HG02884 (cell line): ENCODE measurements around the gene WFDC5.
"Not testable (repeated sequence)": the region's sequence is repeated elsewhere in the genome, so short reads cannot be mapped to it uniquely, and the experiment has no call there.

Experiments
- ATAC-seq: cut with Tn5 transposase; IDR thresholded peaks from one replicate; pipeline ENCODE4 v1.9.1; 2021; ENCODE audit warnings: mild to moderate bottlenecking, moderate library complexity; ENCODE audit not compliant: unreplicated experiment

The WFDC5 gene

DNA sequence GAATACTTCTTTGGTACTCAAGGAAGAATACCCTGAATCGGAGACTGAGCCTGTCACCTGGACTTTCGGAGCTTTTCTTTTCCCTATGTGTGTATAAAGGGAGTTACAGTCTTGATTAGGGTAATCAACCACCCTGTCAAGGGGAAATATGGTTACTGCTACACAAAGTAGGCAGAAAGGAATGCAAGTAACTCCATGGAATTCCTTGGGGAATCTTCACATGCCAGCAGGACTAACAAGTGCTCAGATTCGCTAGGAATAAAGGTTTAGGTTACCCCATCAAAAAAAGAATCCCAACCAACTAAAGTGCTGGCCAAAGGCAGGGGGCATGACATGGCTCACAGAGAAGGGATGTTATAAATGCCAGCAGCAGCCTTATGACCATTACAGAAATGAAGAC is 24.5 kb downstream of the WFDC5 start:
- ATAC-seq, result no peak

DNA sequence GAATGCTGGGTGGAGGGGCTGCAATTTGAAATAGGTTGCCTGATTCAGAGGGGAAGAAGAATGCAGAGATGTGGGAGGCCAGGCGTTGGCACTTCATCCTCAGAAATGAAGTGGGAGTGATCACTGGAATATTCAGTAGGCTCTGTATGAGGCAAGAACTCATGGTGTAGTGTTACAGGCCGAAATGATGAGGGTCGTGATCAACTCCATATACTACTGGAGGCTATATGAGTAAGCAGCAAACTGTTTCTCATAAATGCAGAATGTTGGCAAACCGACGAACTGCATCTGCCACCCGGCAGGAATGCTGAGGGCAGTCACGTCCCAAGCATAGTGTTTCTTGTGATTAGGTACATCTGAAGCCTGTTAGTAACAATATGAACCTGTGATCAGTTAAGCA is 26.7 kb downstream of the WFDC5 start:
- no peak for ATAC-seq

DNA sequence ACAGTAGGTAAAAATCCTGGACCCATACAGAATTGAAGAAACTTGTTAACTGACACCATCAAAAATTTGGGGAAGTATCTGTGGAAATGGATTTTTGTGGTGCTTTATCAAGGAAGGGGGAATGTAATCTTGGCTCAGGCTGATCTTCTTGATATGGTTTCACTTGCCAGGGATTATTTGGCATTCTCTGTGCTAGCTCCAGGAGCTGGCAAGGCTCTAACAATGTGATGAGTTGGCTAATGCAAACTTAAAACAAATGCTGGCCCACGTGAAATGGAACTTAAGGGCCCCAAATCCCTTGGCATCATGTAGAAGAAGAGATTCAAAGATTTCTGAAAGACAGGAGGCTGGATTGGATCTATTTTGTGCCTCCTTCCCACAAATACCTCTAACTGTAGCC is 27.2 kb downstream of the WFDC5 start:
- no peak for ATAC-seq

DNA sequence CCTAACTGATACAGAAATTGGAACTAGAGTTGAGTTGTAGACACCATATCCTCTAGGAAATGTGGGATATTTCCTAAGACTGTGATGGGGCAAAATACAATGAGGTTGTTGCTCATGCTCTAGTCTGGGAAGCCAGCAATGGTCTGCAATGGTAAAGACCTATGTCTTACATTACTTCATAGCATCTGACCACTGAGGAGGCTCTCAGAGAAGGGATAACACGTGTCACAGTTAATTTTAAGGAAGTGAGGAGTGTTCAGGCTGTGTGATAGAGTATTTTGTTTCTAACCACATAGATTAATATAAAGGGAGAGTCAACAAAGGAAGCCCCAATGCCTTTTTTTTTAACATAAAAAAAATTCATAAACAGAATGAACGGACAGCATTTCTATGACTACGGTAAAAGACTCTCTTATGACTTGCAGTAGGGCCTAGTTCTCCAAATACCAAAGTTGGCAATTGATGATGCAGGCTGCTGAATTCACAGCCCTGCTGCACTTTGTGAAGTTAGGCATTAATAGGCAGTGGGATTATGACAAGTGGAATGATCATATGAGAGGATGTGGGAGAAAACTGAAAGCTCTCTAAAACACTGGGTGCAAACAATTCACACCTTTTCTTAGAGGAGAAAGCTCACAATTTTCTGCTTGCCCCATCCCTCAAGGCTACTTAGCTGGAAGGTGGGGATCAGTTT is 27.7 kb downstream of the WFDC5 start:
- no peak for ATAC-seq

GRCh38 chr20:45085867-45086266 is 29.1 kb downstream of the WFDC5 start:
- ATAC-seq, result no peak

DNA sequence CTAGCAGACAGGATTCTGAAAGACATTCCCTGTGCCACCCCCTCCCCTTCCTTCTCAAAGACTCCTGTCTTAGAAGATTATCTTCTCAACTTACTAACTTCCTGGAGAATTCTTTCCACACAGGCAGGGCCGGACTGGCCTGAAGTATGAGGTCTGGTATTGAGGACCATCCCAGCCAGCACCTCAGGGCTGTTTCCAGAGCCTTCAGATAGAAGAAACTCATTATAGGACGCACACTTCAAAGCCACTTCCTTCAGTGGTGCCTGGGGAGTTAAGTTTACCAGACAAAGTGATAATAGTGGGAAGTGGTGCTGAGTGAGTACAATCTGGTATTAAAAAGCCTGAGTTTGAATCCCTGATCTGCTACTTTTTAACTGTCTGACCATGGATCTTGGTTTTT is 29.7 kb downstream of the WFDC5 start:
- ATAC-seq, result no peak

DNA sequence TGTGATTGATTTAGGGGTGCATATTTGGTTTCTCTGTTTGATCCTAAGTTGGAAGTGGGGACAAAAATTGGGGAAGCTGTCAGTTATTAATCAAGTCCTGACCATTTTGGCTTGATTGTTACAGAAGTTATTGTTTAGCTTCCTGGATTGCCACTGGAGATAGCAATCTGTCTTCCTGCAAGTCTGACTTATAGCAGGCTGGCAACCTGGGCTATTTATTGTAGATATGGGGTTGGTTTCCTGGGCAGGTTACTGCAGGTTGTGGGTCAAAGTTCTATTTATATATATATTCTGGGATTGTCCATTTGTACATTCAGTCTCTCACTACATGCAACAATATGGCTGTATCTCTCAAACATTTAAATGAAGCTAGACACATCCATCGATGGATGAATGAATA is 31.8 kb downstream of the WFDC5 start:
- no peak for ATAC-seq

- no peak for ATAC-seq
Measured at GRCh38 chr20:45082468-45082867, 32.5 kb downstream of the WFDC5 start.

DNA sequence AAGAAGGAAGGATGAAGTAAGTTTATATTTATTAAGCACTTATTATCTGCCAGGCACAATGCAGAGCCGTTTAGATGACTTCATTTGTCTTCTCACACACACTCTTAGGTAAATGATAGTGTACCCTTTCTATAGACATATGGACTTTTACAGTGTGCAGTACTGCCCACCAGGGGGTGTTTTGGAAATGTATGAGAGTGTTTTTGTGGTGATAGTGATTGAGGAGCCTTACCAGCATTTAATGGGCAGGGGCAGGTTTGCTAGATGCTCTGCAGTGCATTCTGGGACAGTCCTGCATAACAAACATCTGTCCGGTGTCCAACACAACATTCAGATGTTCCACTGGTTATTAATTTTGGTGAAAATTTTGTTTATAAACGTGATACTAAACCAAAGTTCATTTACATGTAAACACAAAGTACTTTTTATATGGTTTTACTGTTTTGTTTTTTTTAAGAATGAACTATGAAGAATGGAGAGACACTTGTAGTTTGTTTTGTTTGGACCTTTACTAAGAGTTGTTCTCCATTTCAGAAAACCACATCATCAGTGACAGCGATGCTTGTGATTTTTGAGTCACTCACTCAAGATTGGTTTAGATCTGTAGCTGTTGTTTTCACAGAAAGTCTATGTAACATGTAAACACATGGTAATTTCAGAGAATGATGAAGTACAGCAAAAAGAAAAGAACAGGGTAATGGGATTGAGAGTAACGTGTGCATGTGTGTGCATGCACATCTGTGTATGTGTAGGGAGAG is 33.9 kb downstream of the WFDC5 start:
- ATAC-seq, result no peak

- ATAC-seq, result no peak
Measured at GRCh38 chr20:45077559-45077958, 37.4 kb downstream of the WFDC5 start.

DNA sequence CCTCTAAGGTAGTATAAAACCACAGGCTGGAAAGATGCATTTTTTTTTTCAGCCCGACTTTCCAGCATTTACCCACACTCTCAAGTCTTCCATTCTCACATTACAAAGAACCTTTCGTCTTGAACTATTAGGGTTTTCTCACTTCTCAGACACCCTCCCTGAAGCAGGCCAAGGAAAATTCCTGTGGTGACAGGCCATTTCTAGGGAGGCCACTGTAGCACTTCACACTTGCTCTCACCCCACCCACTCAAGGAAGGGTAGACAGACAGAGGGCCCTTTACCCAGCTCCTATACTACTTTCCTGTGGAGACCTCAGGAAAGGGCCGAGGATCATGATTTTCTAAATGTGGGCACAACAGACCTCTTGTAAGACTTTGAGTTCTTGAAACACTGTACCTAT is 41.8 kb downstream of the WFDC5 start:
- no peak for ATAC-seq

GRCh38 chr20:45072066-45072465 is 42.9 kb downstream of the WFDC5 start:
- ATAC-seq, result no peak

DNA sequence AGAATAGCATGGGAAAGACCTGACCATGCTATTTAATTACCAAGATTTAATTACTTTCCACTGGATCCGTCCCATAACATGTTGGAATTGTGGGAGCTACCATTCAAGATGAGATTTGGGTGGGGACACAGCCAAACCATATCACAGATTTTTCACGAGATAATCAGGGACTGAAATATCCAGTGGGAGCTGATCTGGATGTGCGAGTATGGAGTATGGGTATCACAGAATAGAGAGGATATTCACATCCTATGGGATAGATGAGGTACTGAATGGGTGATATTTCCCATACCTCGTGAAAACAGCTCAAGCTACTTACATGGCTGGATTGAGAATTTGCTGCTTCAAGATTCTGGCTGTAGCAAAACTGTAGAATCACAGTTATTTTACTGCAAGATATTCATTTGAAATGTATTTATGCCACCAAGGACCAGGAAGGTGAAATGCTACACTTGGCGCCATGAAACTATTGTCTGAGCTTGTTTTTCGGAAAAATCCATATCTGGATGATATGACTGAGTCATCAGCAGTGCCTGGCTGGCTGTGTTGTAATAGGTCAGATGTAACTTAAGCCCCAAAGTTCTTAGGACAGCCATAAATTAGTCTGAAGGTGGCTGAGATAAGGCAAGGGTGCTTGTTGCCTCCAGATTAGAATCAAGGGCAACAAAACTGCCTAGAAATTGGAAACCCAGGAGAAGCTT is 43.9 kb downstream of the WFDC5 start:
- no peak for ATAC-seq

- no peak for ATAC-seq
Measured at GRCh38 chr20:45069261-45069660, 45.7 kb downstream of the WFDC5 start.

DNA sequence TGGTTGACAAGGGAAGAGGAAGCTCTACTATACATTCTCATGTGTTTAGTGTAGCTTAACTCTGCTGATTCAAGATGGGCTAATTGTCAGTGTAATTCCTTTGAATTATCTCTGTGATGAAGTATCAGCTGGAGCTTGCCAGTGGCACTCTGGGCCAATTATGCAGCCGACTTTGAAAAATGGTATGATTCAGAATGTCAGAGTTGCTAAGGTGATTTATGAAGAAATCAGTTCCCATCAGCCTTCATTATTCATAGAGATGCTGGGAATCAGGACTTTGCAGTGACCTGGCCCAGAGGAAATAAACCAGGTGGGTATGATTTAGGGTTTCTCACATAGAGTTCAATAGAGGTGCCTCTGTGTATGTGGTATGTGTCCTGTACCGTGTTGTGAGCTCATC is 47.4 kb downstream of the WFDC5 start:
- ATAC-seq, result no peak

- ATAC-seq, result no peak
Measured at GRCh38 chr20:45067087-45067486, 47.9 kb downstream of the WFDC5 start.

DNA sequence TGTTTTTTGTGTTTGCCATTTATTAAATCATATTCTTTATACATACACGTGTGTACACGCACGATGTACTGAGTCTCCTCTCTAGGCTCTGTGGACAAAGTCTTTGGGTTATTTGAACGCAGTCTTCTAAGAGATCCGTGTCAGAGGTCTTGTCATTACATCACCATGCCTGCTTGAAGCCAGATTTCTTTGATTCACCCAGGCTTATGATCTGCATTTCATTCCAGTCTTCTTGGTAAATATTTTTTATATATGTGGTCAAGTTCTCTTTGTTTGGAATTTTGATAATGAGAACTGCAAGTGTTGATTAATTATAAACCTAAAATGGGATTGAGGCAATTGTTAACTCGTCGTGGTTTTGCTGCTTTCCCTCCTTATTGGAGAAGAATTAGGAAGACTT is 48.6 kb downstream of the WFDC5 start:
- ATAC-seq, result no peak

- no peak for ATAC-seq
Measured at GRCh38 chr20:45064812-45065211, 50.2 kb downstream of the WFDC5 start.

GRCh38 chr20:45063107-45063506 is 51.9 kb downstream of the WFDC5 start:
- ATAC-seq, result not testable (repeated sequence)

DNA sequence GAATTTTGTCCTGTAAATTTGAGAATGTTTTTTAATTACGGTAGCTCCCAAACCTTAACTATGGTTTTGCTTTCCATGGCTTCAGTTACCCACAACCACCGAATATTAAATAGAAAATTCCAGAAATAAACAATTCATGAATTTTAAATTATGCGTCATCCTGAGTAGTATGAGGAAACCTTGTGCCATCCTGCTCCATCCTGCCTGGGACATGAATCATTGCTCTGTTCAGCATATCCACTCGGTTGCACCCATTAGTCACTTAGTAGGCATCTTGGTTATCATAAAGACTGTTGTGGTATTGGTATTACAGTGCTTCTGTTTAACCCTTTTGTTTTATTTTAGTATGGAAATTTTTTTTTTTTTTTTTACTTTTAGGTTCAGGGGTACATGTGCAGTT is 53.7 kb downstream of the WFDC5 start:
- no peak for ATAC-seq

DNA sequence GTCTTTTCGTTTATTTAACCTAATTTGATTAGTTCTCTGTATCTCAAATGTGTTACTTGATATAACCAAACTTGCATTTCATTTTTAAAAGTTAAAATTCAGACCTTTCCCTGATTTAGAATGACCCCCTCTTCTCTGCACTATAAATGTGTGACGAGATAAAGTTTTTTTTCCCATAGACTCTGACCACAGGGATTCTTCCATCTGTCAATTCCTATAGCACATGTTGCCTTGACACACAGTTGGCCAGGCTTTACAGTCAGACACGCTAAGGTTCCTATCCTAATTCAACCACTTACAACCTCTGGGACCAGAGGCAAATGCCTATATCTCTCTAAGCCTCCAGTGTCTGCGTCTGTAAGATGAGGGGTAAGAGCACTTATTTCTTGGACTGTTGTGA is 54.7 kb downstream of the WFDC5 start:
- no peak for ATAC-seq
